Mucosa of descending colon (tissue), 3 donors: ENCODE measurements around the gene TTC34. TPM values are rescaled to one million over a fixed set of nuclear protein-coding genes. Genes with fewer than 3 reads are reported as not detected.

Experiments used
- ATAC-seq: fragments of 200-7000 bp; cut with Tn5 transposase; one replicate; pipeline ENCODE4 v1.9.1; 2020; ENCODE audit warnings: mild to moderate bottlenecking, moderate library complexity
- DNase-seq, 3 donors: peaks; one replicate each; pipeline ENCODE4 v3.0.0-alpha.2; 2020
- H3K36me3 ChIP-seq: fragments of 200-600 bp; one replicate; pipeline ENCODE4 v1.8.0; 2021; ENCODE audit warnings: low read depth, mild to moderate bottlenecking
- H3K4me1 ChIP-seq: fragments of 200-600 bp; one replicate; pipeline ENCODE4 v1.8.0; 2021; ENCODE audit warnings: low read depth, mild to moderate bottlenecking
- H3K4me3 ChIP-seq: fragments of 200-600 bp; one replicate; pipeline ENCODE4 v1.8.0; 2021; ENCODE audit warnings: mild to moderate bottlenecking
- H3K9me3 ChIP-seq: fragments of 200-600 bp; one replicate; pipeline ENCODE4 v1.8.0; 2021; ENCODE audit warnings: mild to moderate bottlenecking
- CTCF ChIP-seq: fragments of 200-600 bp; IDR thresholded peaks from one replicate; pipeline ENCODE4 v1.8.0; 2022; ENCODE audit warnings: antibody characterized with exemption, mild to moderate bottlenecking
- intact Hi-C, 2 donors: fragments of 100-400 bp; cut with DNase I in 1 of 2; cut with micrococcal nuclease in 1 of 2; formaldehyde crosslinking; loops; one replicate each; pipeline versions ENCODE4 v1.11.0 to v1.11.1; 2022; cut with DNase I, micrococcal nuclease
- total RNA-seq, 3 donors: library from RNA; stranded (reverse); fragmentation: NEBNext Ultra II Directional in 2 of 3; extraction: Animal tissue kit (Norgen Biotek cat#: 25700) in 2 of 3; gene quantifications; one replicate each; pipeline versions ENCODE4 v1.2.1 to v1.2.4, GENCODE V29; 2021 to 2023
- donor health status: DM: no; HTN: no; CAD: no; lungs with moderate emphysema.
- donor health status: DM: no; HTN: no; CAD: no.
- donor health status: DM: no; HTN: yes; CAD: no.

TTC34 gene
- total RNA-seq, 3 donors from 2014 or later = 0.43 to 1.1 (median 0.61) TPM

- intact Hi-C loops = no loop called here
- ATAC-seq (peak; percentile 14), DNase-seq (peak in 2 of 3 donors; percentile 36 to 46)
- no peaks in the 10 kb centered on the region for H3K36me3 ChIP-seq
- no peak for TF ChIP-seq CTCF
- no peaks in the 10 kb centered on the region for H3K9me3 ChIP-seq
- H3K4me3 ChIP-seq = no peak overlapping the region
- peaks cover 2% of the 10 kb centered on the region for H3K4me1 ChIP-seq
Measured at GRCh38 chr1:2845869-2846268, 44.4 kb upstream of the TTC34 start.

- ATAC-seq = peak; percentile 24
- Histone ChIP-seq H3K4me1 (no peaks in the 10 kb centered on the region), H3K9me3 (no peaks in the 10 kb centered on the region), H3K4me3 (no peak overlapping the region), H3K36me3 (no peaks in the 10 kb centered on the region)
- intact Hi-C loops = no loop called here
- TF ChIP-seq CTCF = no peak
- DNase-seq = peak in 1 of 3 donors; percentile 37
Measured at GRCh38 chr1:2840036-2840809, 38.7 kb upstream of the TTC34 start.

GRCh38 chr1:2837823-2838222 is 36.3 kb upstream of the TTC34 start:
- no peak for TF ChIP-seq CTCF
- no peaks in the 10 kb centered on the region for H3K4me1 ChIP-seq
- no peak overlapping the region for H3K4me3 ChIP-seq
- ATAC-seq (no peak), DNase-seq (no peak)
- H3K36me3 ChIP-seq = no peaks in the 10 kb centered on the region
- H3K9me3 ChIP-seq = no peaks in the 10 kb centered on the region
- intact Hi-C loops = no loop called here

GRCh38 chr1:2837316-2837715 is 35.8 kb upstream of the TTC34 start:
- intact Hi-C loops = no loop called here
- ATAC-seq (no peak), DNase-seq (peak in 1 of 3 donors; percentile 16)
- Histone ChIP-seq H3K4me1 (no peaks in the 10 kb centered on the region), H3K9me3 (no peaks in the 10 kb centered on the region), H3K4me3 (no peak overlapping the region), H3K36me3 (no peaks in the 10 kb centered on the region)
- TF ChIP-seq CTCF = no peak

- ATAC-seq (no peak), DNase-seq (no peak)
- intact Hi-C loops = no loop called here
- no peak overlapping the region for H3K4me3 ChIP-seq
- TF ChIP-seq CTCF = no peak
- H3K4me1 ChIP-seq = no peaks in the 10 kb centered on the region
- H3K9me3 ChIP-seq = no peaks in the 10 kb centered on the region
- no peaks in the 10 kb centered on the region for H3K36me3 ChIP-seq
Measured at GRCh38 chr1:2836333-2836970, 35.0 kb upstream of the TTC34 start.
